Coronary artery (tissue), 2 donors: Measurements from ENCODE around the gene ZNF420.
A peak's percentile ranks its signal among the peaks of the same experiment; 100 is the strongest.
"Not testable (repeated sequence)": the region's sequence is repeated elsewhere in the genome, so short reads cannot be mapped to it uniquely, and the experiment has no call there.

Source experiments
- DNase-seq: peaks from one replicate; pipeline ENCODE4 v3.0.0-alpha.2; 2017; ENCODE audit warnings: low spot score
- H3K27ac ChIP-seq, 2 donors: fragments of 200-600 bp; sonication (generic); one replicate each; pipeline ENCODE4 v1.5.1; 2016 to 2019
- H3K4me3 ChIP-seq: fragments of 200-600 bp; sonication (generic); 2 replicates; pipeline ENCODE4 v1.5.1; 2016; ENCODE audit warnings: mild to moderate bottlenecking, moderate library complexity
- CTCF ChIP-seq: fragments of 200-600 bp; sonication (generic); IDR thresholded peaks from one replicate; pipeline ENCODE4 v1.5.1; 2019; ENCODE audit warnings: antibody characterized with exemption

Gene ZNF420

GRCh38 chr19:37098570-37098969 is 20.3 kb downstream of the ZNF420 start:
- no peak for DNase-seq
- H3K27ac ChIP-seq = no peak overlapping the region
- TF ChIP-seq CTCF = no peak
- no peak overlapping the region for H3K4me3 ChIP-seq

GRCh38 chr19:37104135-37104534 is 25.9 kb downstream of the ZNF420 start:
- H3K27ac ChIP-seq, H3K4me3 ChIP-seq, DNase-seq: not testable (repeated sequence)

- H3K4me3 ChIP-seq, H3K27ac ChIP-seq, DNase-seq: not testable (repeated sequence)
Measured at GRCh38 chr19:37111753-37112152, 33.5 kb downstream of the ZNF420 start.

GRCh38 chr19:37114001-37114400 is 35.8 kb downstream of the ZNF420 start:
- no peak for TF ChIP-seq CTCF
- peak overlapping the region; percentile 47 for H3K4me3 ChIP-seq

GRCh38 chr19:37122093-37122492 is 43.9 kb downstream of the ZNF420 start:
- not testable (repeated sequence) for H3K4me3 ChIP-seq, H3K27ac ChIP-seq, DNase-seq

More at GRCh38 chr19:37114001-37114400, 35.8 kb downstream of the ZNF420 start:
- H3K27ac ChIP-seq = no peak overlapping the region
- DNase-seq = no peak

GRCh38 chr19:37127999-37128820 is 50.0 kb downstream of the ZNF420 start:
- Histone ChIP-seq H3K4me3 (peak overlapping the region; percentile 32), H3K27ac (no peak overlapping the region)
- TF ChIP-seq CTCF = no peak
- no peak for DNase-seq

GRCh38 chr19:37128821-37129177 is 50.6 kb downstream of the ZNF420 start:
- no peak for TF ChIP-seq CTCF
- DNase-seq = no peak
- Histone ChIP-seq H3K4me3 (peak overlapping the region; percentile 32), H3K27ac (no peak overlapping the region)

GRCh38 chr19:37136111-37136510 is 57.9 kb downstream of the ZNF420 start:
- DNase-seq = no peak
- no peak overlapping the region for H3K27ac ChIP-seq
- H3K4me3 ChIP-seq = no peak overlapping the region
- no peak for TF ChIP-seq CTCF

- no peak for DNase-seq
- H3K4me3 ChIP-seq = no peak overlapping the region
- H3K27ac ChIP-seq = no peak overlapping the region
- no peak for TF ChIP-seq CTCF
Measured at GRCh38 chr19:37148214-37148613, 70.0 kb downstream of the ZNF420 start.
